ENCODE measurements around the gene KAT2A.

- TF ChIP-seq CREB5 (CRISPR knock-in tag; IDR thresholded peaks at IDR 0.05; ENCODE audit: low read depth) (no peak), PPARA (CRISPR knock-in tag; IDR thresholded peaks at IDR 0.05; ENCODE audit: borderline replicate concordance) (no peak), PATZ1 (CRISPR knock-in tag; IDR thresholded peaks at IDR 0.05; ENCODE audit: borderline replicate concordance) (no peak), TOX (CRISPR knock-in tag; IDR thresholded peaks at IDR 0.05; ENCODE audit: borderline replicate concordance) (no peak), ZC3H10 (CRISPR knock-in tag; IDR thresholded peaks at IDR 0.05) (no peak), GLIS3 (CRISPR knock-in tag; IDR thresholded peaks at IDR 0.05) (no peak), RARB (CRISPR knock-in tag; IDR thresholded peaks at IDR 0.05) (no peak), SNAI2 (CRISPR knock-in tag; IDR thresholded peaks at IDR 0.05) (no peak), ISL1 (CRISPR knock-in tag; IDR thresholded peaks at IDR 0.05) (no peak), BACH2 (CRISPR knock-in tag; IDR thresholded peaks at IDR 0.05; ENCODE audit: borderline replicate concordance) (no peak)
Observed at GRCh38 chr17:42068979-42069378, 52.2 kb downstream of the KAT2A start.
